GM19238 (cell line): Measurements from ENCODE around the gene LENEP.
"Not testable (repeated sequence)": the region's sequence is repeated elsewhere in the genome, so short reads cannot be mapped to it uniquely, and the experiment has no call there.

Source experiments
- DNase-seq: peaks from one replicate; pipeline ENCODE4 v3.0.0; 2011; ENCODE audit warnings: low spot score; ENCODE audit not compliant: insufficient read length

Gene LENEP

GRCh38 chr1:154974808-154975408, 18.5 kb upstream of the LENEP start:
- DNase-seq, result peak; percentile 78

- peak; percentile 33 for DNase-seq
Measured at GRCh38 chr1:154975409-154976059, 17.9 kb upstream of the LENEP start.

- not testable (repeated sequence) for DNase-seq
Measured at GRCh38 chr1:154977762-154978161, 15.6 kb upstream of the LENEP start.

GRCh38 chr1:154978360-154978759, 15.0 kb upstream of the LENEP start:
- no peak for DNase-seq

GRCh38 chr1:154982341-154982740, 11.0 kb upstream of the LENEP start:
- no peak for DNase-seq

- peak; percentile 98 for DNase-seq
Measured at GRCh38 chr1:154982897-154983648, 10.3 kb upstream of the LENEP start, which contains the start of gene FLAD1. Gene FLAD1 (plus strand): TSS chr1:154983344. CDS start chr1:154983695, 351 bp downstream.

GRCh38 chr1:154983776-154984466, 9.5 kb upstream of the LENEP start:
- DNase-seq, result no peak

GRCh38 chr1:154986736-154987135, 6.7 kb upstream of the LENEP start:
- not testable (repeated sequence) for DNase-seq

GRCh38 chr1:154987326-154987725, 6.1 kb upstream of the LENEP start:
- DNase-seq, result no peak

- DNase-seq, result no peak
Measured at GRCh38 chr1:154988058-154988954, 5.1 kb upstream of the LENEP start.

- DNase-seq, result no peak
Measured at GRCh38 chr1:154989195-154989860, 4.1 kb upstream of the LENEP start.

GRCh38 chr1:154990276-154990675, 3.1 kb upstream of the LENEP start:
- DNase-seq, result no peak

- DNase-seq, result no peak
Measured at GRCh38 chr1:154992721-154993571, 440 bp upstream of the LENEP start.

- DNase-seq, result no peak
Measured at GRCh38 chr1:154994269-154994587, 842 bp downstream of the LENEP start.

- DNase-seq, result no peak
Measured at GRCh38 chr1:154994591-154994990, 1.2 kb downstream of the LENEP start.

GRCh38 chr1:154995301-154995983, 2.1 kb downstream of the LENEP start:
- DNase-seq, result not testable (repeated sequence)

GRCh38 chr1:154996966-154997701, 3.7 kb downstream of the LENEP start:
- no peak for DNase-seq

- no peak for DNase-seq
Measured at GRCh38 chr1:154998201-154998780, 4.9 kb downstream of the LENEP start.
